NCI-H1105 treated with DMSO at 0.1 percent for 48 hours (cell line): ENCODE measurements around the gene OTOP2.
A peak's percentile ranks its signal among the peaks of the same experiment; 100 is the strongest.
"Not testable (repeated sequence)": the region's sequence is repeated elsewhere in the genome, so short reads cannot be mapped to it uniquely, and the experiment has no call there.

Source experiments
- DNase-seq: peaks from one replicate; lab custom pipeline; 2025; lab: John Stamatoyannopoulos, UW

OTOP2 gene

GRCh38 chr17:74952431-74953133 is 28.5 kb downstream of the OTOP2 start:
- no peak for DNase-seq

GRCh38 chr17:74953134-74953687 is 29.1 kb downstream of the OTOP2 start:
- DNase-seq = no peak

- no peak for DNase-seq
These were observed 30.0 kb downstream of the OTOP2 start for GRCh38 chr17:74954115-74954514.

GRCh38 chr17:74954665-74955421 is 30.8 kb downstream of the OTOP2 start:
- DNase-seq = no peak

- no peak for DNase-seq
These were observed 32.0 kb downstream of the OTOP2 start for GRCh38 chr17:74956093-74956492.

GRCh38 chr17:74957935-74958740 is 34.1 kb downstream of the OTOP2 start:
- peak; percentile 51 for DNase-seq

GRCh38 chr17:74959826-74960515 is 35.9 kb downstream of the OTOP2 start:
- no peak for DNase-seq

- DNase-seq = no peak
These were observed 36.7 kb downstream of the OTOP2 start for GRCh38 chr17:74960570-74961342.

GRCh38 chr17:74961657-74962350 is 37.7 kb downstream of the OTOP2 start:
- peak; percentile 66 for DNase-seq

- DNase-seq = no peak
These were observed 38.7 kb downstream of the OTOP2 start for GRCh38 chr17:74962622-74963394.

GRCh38 chr17:74963656-74964055 is 39.6 kb downstream of the OTOP2 start:
- DNase-seq = no peak

- no peak for DNase-seq
These were observed 40.2 kb downstream of the OTOP2 start for GRCh38 chr17:74964246-74964761.

- no peak for DNase-seq
These were observed 41.0 kb downstream of the OTOP2 start for GRCh38 chr17:74964988-74965622.

- no peak for DNase-seq
These were observed 44.3 kb downstream of the OTOP2 start for GRCh38 chr17:74968361-74968780.

GRCh38 chr17:74969501-74969900 is 45.4 kb downstream of the OTOP2 start:
- DNase-seq = not testable (repeated sequence)

GRCh38 chr17:74970395-74970794 is 46.3 kb downstream of the OTOP2 start:
- DNase-seq = no peak

GRCh38 chr17:74971069-74971841 is 47.2 kb downstream of the OTOP2 start:
- no peak for DNase-seq

GRCh38 chr17:74971842-74972106 is 47.7 kb downstream of the OTOP2 start:
- no peak for DNase-seq
